ENCODE results near the gene C17orf100.

The C17orf100 gene

GRCh38 chr17:6698004-6698403 is 46.4 kb downstream of the C17orf100 start:
- TF ChIP-seq EZH2phosphoT487 (IDR thresholded peaks at IDR 0.05; ENCODE audit: low read length) (no peak), CTCF (IDR thresholded peaks at IDR 0.05; ENCODE audit: low read length) (no peak), EZH2 (optimal IDR thresholded peaks at IDR 0.05; ENCODE audit: low read depth, low read length) (no peak)
- Histone ChIP-seq H2AFZ (ENCODE audit: low read length) (no peak overlapping the region), H3K9me2 (replicated peaks; ENCODE audit: insufficient read depth, low read length) (no peaks in the 10 kb centered on the region), H3F3A (ENCODE audit: insufficient read depth, low read length) (no peaks in the 10 kb centered on the region), H3K36me3 (replicated peaks; ENCODE audit: insufficient read depth, low read length) (no peaks in the 10 kb centered on the region), H3K79me2 (ENCODE audit: low read length) (no peaks in the 10 kb centered on the region), H3K4me2 (ENCODE audit: low read depth, low read length) (no peak overlapping the region), H3K4me1 (ENCODE audit: low read length) (no peaks in the 10 kb centered on the region), H3K4me3 (ENCODE audit: low read length) (no peak overlapping the region), H3K9me3 (replicated peaks; ENCODE audit: insufficient read depth, low read length) (no peaks in the 10 kb centered on the region), H3K9ac (ENCODE audit: low read length) (no peak overlapping the region), H3K27me3 (replicated peaks; ENCODE audit: insufficient read depth, low read length) (peaks cover 45% of the 10 kb centered on the region), H3K27ac (ENCODE audit: low read length) (no peak overlapping the region), H4K20me1 (ENCODE audit: insufficient read depth, low read length) (no peaks in the 10 kb centered on the region)
- DNase-seq, result no peak

- no peak for DNase-seq
- H3K4me1 ChIP-seq (ENCODE audit: low read length), result no peaks in the 10 kb centered on the region
Measured at GRCh38 chr17:6699997-6700947, 48.7 kb downstream of the C17orf100 start.

GRCh38 chr17:6700948-6701307 is 49.4 kb downstream of the C17orf100 start:
- no peak overlapping the region for H3K9ac ChIP-seq (ENCODE audit: low read length)
- H3K9me3 ChIP-seq (replicated peaks; ENCODE audit: insufficient read depth, low read length), result no peaks in the 10 kb centered on the region
- TF ChIP-seq CTCF (IDR thresholded peaks at IDR 0.05; ENCODE audit: low read length), result no peak
- TF ChIP-seq EZH2 (optimal IDR thresholded peaks at IDR 0.05; ENCODE audit: low read depth, low read length), result no peak
- TF ChIP-seq EZH2phosphoT487 (IDR thresholded peaks at IDR 0.05; ENCODE audit: low read length), result no peak
- H4K20me1 ChIP-seq (ENCODE audit: insufficient read depth, low read length), result no peaks in the 10 kb centered on the region
- no peaks in the 10 kb centered on the region for H3K4me1 ChIP-seq (ENCODE audit: low read length)
- no peak overlapping the region for H3K4me3 ChIP-seq (ENCODE audit: low read length)
- no peak overlapping the region for H3K4me2 ChIP-seq (ENCODE audit: low read depth, low read length)
- H3F3A ChIP-seq (ENCODE audit: insufficient read depth, low read length), result no peaks in the 10 kb centered on the region
- H3K9me2 ChIP-seq (replicated peaks; ENCODE audit: insufficient read depth, low read length), result no peaks in the 10 kb centered on the region
- DNase-seq, result no peak
- H3K27ac ChIP-seq (ENCODE audit: low read length), result no peak overlapping the region
- H3K27me3 ChIP-seq (replicated peaks; ENCODE audit: insufficient read depth, low read length), result peaks cover 49% of the 10 kb centered on the region
- no peaks in the 10 kb centered on the region for H3K79me2 ChIP-seq (ENCODE audit: low read length)
- H2AFZ ChIP-seq (ENCODE audit: low read length), result no peak overlapping the region
- H3K36me3 ChIP-seq (replicated peaks; ENCODE audit: insufficient read depth, low read length), result no peaks in the 10 kb centered on the region

More at GRCh38 chr17:6699997-6700947, 48.7 kb downstream of the C17orf100 start:
- H3K4me2 ChIP-seq (ENCODE audit: low read depth, low read length), result no peak overlapping the region
- H3K27me3 ChIP-seq (replicated peaks; ENCODE audit: insufficient read depth, low read length), result peaks cover 47% of the 10 kb centered on the region
- H3K79me2 ChIP-seq (ENCODE audit: low read length), result no peaks in the 10 kb centered on the region
- H3K4me3 ChIP-seq (ENCODE audit: low read length), result no peak overlapping the region
- no peaks in the 10 kb centered on the region for H3K9me3 ChIP-seq (replicated peaks; ENCODE audit: insufficient read depth, low read length)
- no peaks in the 10 kb centered on the region for H3K9me2 ChIP-seq (replicated peaks; ENCODE audit: insufficient read depth, low read length)
- no peak overlapping the region for H2AFZ ChIP-seq (ENCODE audit: low read length)
- no peak overlapping the region for H3K9ac ChIP-seq (ENCODE audit: low read length)
- H4K20me1 ChIP-seq (ENCODE audit: insufficient read depth, low read length), result no peaks in the 10 kb centered on the region
- no peak overlapping the region for H3K27ac ChIP-seq (ENCODE audit: low read length)
- no peak for TF ChIP-seq CTCF (IDR thresholded peaks at IDR 0.05; ENCODE audit: low read length)
- TF ChIP-seq EZH2 (optimal IDR thresholded peaks at IDR 0.05; ENCODE audit: low read depth, low read length), result no peak
- no peak for TF ChIP-seq EZH2phosphoT487 (IDR thresholded peaks at IDR 0.05; ENCODE audit: low read length)
- no peaks in the 10 kb centered on the region for H3F3A ChIP-seq (ENCODE audit: insufficient read depth, low read length)
- H3K36me3 ChIP-seq (replicated peaks; ENCODE audit: insufficient read depth, low read length), result no peaks in the 10 kb centered on the region

All from MM.1S (cell line).